ENCODE measurements around the gene FDXR. TPM values are rescaled to one million over a fixed set of nuclear protein-coding genes. Genes with fewer than 3 reads are reported as not detected.

FDXR gene
- total RNA-seq, 1 experiment from 2014 or later: 39.7 TPM

DNA sequence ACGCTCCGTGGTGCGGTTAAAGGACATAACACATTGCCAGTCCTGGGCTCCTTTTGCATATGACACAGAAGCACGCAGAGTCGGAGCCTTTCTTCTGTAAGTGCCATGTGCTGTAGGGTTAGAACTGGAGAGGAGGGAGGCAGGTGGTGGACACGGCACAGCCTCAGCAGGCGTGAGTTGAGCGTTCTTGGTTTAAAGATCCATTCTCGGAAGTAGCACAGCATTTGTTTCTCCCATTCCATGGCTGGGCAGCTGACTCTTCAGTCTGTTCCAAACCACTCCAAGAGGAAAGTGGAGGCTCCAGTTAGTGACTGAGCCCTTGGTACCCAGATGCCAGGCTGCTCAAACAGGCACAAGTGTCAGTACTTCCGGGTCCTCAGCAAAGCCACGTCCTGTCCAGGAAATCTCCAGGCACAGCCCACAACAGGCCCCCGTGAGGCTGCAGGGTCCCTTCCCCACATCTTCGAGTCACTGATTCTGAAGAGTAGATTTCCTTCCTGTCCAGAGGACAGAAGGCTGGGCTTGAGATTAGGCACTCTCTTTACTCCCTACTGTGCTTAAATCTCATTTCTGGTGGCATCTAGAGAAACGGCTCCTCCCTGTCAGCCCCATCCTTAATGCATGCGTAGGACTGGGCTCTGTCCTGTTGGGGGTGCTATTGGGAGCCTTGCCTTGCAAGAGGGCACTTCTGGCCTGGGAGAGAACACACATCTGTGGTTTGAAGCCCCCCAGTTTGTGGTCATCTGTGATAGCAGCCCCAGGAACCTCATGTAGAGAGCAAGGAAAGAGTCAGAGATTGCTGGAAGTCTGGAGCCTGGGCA, 57.0 kb downstream of the FDXR start:
- Mint-ChIP-seq H3K36me3 (ENCODE audit: insufficient read depth in 1 of 3, low read depth in 3 of 3) (peaks cover 3 to 8% (median 5%) of the 10 kb centered on the region in 3 experiments; a peak in 5 of 7 replicates), H3K4me1 (peaks cover 8 to 14% of the 10 kb centered on the region in 2 experiments), H3K9me3 (no peaks in the 10 kb centered on the region), H3K27me3 (ENCODE audit: low read depth) (peaks cover 4% of the 10 kb centered on the region), H3K4me3 (0 out of 5 replicates have a peak overlapping the region, but pooled peaks of 1 of the 2 experiments have one; percentile 2), H3K27ac (no peak overlapping the region)
- H4K20me1 ChIP-seq (ENCODE audit: control insufficient read depth, insufficient read depth, insufficient read length): no peaks in the 10 kb centered on the region
- no peak overlapping the region for H4K5ac ChIP-seq (ENCODE audit: insufficient read length, low read depth, low read length)
- peak; percentile 72 for DNase-seq
- no peak overlapping the region for H3K9ac ChIP-seq (ENCODE audit: extremely low read depth, insufficient read length, low read length)
- no peak overlapping the region for H3K56ac ChIP-seq (ENCODE audit: insufficient read length, low read depth, low read length)
- no peak overlapping the region for H2BK20ac ChIP-seq (ENCODE audit: low read depth, low read length, poor library complexity, severe bottlenecking)
- H3K18ac ChIP-seq (ENCODE audit: insufficient read length, low read depth, low read length): no peak overlapping the region
- no peak overlapping the region for H3K4me2 ChIP-seq (ENCODE audit: insufficient read depth, insufficient read length, low read length)
- no peak overlapping the region for H2AFZ ChIP-seq (ENCODE audit: low read length)
- H3K9me3 ChIP-seq (ENCODE audit: control insufficient read depth, low read depth, low read length): no peaks in the 10 kb centered on the region
- no peaks in the 10 kb centered on the region for H3K79me1 ChIP-seq (ENCODE audit: insufficient read depth, low read depth, low read length, poor library complexity, severe bottlenecking)
- no peak overlapping the region for H2BK12ac ChIP-seq (ENCODE audit: insufficient read length, low read depth, low read length)
- H2BK120ac ChIP-seq (ENCODE audit: low read depth, low read length, poor library complexity, severe bottlenecking): no peak overlapping the region
- no peak overlapping the region for H3K27ac ChIP-seq (ENCODE audit: insufficient read length, low read depth, low read length)
- no peaks in the 10 kb centered on the region for H3K79me2 ChIP-seq (ENCODE audit: insufficient read depth, low read length)
- H4K8ac ChIP-seq (replicated peaks; ENCODE audit: insufficient read length, low read depth, low read length): no peak overlapping the region
- H3K27me3 ChIP-seq (ENCODE audit: insufficient read depth, low read length): no peaks in the 10 kb centered on the region
- H3T11ph ChIP-seq (ENCODE audit: low read length): no peak overlapping the region
- H3K14ac ChIP-seq (ENCODE audit: insufficient read depth, low read length): no peak overlapping the region
- no peak overlapping the region for H2AK5ac ChIP-seq (ENCODE audit: insufficient read length, low read length)
- H3K23me2 ChIP-seq (ENCODE audit: insufficient read length, low read depth, low read length, poor library complexity, severe bottlenecking): no peaks in the 10 kb centered on the region
- H3K4me1 ChIP-seq (ENCODE audit: insufficient read depth, low read length): no peaks in the 10 kb centered on the region
- no CpG with 5 or more reads among the region's 15 CpGs for WGBS (ENCODE audit: extremely low coverage, insufficient read length, low lambda C conversion rate)
- no peak overlapping the region for H2BK5ac ChIP-seq (ENCODE audit: insufficient read length, low read length)
- H4K91ac ChIP-seq (ENCODE audit: insufficient read length, low read depth, low read length): no peak overlapping the region
- no peak overlapping the region for H3K23ac ChIP-seq (ENCODE audit: insufficient read length, low read depth, low read length)
- no peak overlapping the region for H3K4ac ChIP-seq (ENCODE audit: low read depth, low read length)
- TF ChIP-seq, protein P1, sequence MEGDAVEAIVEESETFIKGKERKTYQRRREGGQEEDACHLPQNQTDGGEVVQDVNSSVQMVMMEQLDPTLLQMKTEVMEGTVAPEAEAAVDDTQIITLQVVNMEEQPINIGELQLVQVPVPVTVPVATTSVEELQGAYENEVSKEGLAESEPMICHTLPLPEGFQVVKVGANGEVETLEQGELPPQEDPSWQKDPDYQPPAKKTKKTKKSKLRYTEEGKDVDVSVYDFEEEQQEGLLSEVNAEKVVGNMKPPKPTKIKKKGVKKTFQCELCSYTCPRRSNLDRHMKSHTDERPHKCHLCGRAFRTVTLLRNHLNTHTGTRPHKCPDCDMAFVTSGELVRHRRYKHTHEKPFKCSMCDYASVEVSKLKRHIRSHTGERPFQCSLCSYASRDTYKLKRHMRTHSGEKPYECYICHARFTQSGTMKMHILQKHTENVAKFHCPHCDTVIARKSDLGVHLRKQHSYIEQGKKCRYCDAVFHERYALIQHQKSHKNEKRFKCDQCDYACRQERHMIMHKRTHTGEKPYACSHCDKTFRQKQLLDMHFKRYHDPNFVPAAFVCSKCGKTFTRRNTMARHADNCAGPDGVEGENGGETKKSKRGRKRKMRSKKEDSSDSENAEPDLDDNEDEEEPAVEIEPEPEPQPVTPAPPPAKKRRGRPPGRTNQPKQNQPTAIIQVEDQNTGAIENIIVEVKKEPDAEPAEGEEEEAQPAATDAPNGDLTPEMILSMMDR (conservative IDR thresholded peaks at IDR 0.05): peak; percentile 75
- no peak overlapping the region for H2BK15ac ChIP-seq (ENCODE audit: low read depth, low read length)

Data from H9 (cell line).